ENCODE data around the gene ZFP62. TPM values are rescaled to one million over a fixed set of nuclear protein-coding genes. Genes with fewer than 3 reads are reported as not detected.

Gene ZFP62
- total RNA-seq, 4 donors from 2014 or later, result 17.7 to 22.8 (median 20.5) TPM

- 0% methylated on average over 18 of the region's 18 CpGs for WGBS
- H3K9me3 ChIP-seq, result no peaks in the 10 kb centered on the region
- peak; percentile 72 for DNase-seq (ENCODE audit: extremely low spot score)
- peaks cover 10 to 19% (median 14%) of the 10 kb centered on the region in 4 donors for H3K4me1 ChIP-seq
- TF ChIP-seq POLR2AphosphoS5 (IDR thresholded peaks at IDR 0.05), result no peak
- no peak for TF ChIP-seq CTCF (IDR thresholded peaks at IDR 0.05)
- no peak for TF ChIP-seq EP300 (IDR thresholded peaks at IDR 0.05)
- no peak for TF ChIP-seq POLR2A (IDR thresholded peaks at IDR 0.05; ENCODE audit: low read depth)
- intact Hi-C loops (cut with DNase I), result loop anchor here (2.0 to 5.0 kb wide), 2 partner anchors 78 to 192 kb away; no protein-coding TSS in a partner anchor
- H3K27ac ChIP-seq (replicated peaks in 1 of 4), result peak overlapping the region; percentile 85 to 91 (median 88)
- no peaks in the 10 kb centered on the region for H3K27me3 ChIP-seq
- peaks cover 0 to 8% (median 8%) of the 10 kb centered on the region in 4 donors for H3K36me3 ChIP-seq
- H3K4me3 ChIP-seq, result peak overlapping the region; percentile 72 to 98 (median 82)
Observed at GRCh38 chr5:180860273-180860886, 696 bp downstream of the ZFP62 start.

- intact Hi-C loops (cut with DNase I), result no loop called here
- WGBS, result 99% methylated on average over 6 of the region's 6 CpGs
- DNase-seq (ENCODE audit: extremely low spot score), result no peak
- H3K27me3 ChIP-seq, result no peaks in the 10 kb centered on the region
- H3K4me1 ChIP-seq, result peaks cover 13 to 19% (median 15%) of the 10 kb centered on the region in 4 donors
- H3K36me3 ChIP-seq, result peaks cover 0 to 26% (median 12%) of the 10 kb centered on the region in 4 donors
- no peak overlapping the region for H3K27ac ChIP-seq (replicated peaks in 1 of 4)
- TF ChIP-seq CTCF (IDR thresholded peaks at IDR 0.05) (no peak), POLR2A (IDR thresholded peaks at IDR 0.05; ENCODE audit: low read depth) (no peak), EP300 (IDR thresholded peaks at IDR 0.05) (no peak), POLR2AphosphoS5 (IDR thresholded peaks at IDR 0.05) (no peak)
- H3K4me3 ChIP-seq, result no peak overlapping the region
- H3K9me3 ChIP-seq, result no peaks in the 10 kb centered on the region
Observed at GRCh38 chr5:180858586-180858985, 2.5 kb downstream of the ZFP62 start.

- H3K36me3 ChIP-seq, result peaks cover 23 to 56% (median 42%) of the 10 kb centered on the region in 4 donors
- no peaks in the 10 kb centered on the region for H3K27me3 ChIP-seq
- H3K4me1 ChIP-seq, result peaks cover 0 to 9% (median 0%) of the 10 kb centered on the region in 4 donors
- no peak overlapping the region for H3K4me3 ChIP-seq
- WGBS, result 97% methylated on average over 1 of the region's 1 CpG
- no peak for TF ChIP-seq CTCF (IDR thresholded peaks at IDR 0.05)
- TF ChIP-seq EP300 (IDR thresholded peaks at IDR 0.05), result no peak
- no peak for TF ChIP-seq POLR2AphosphoS5 (IDR thresholded peaks at IDR 0.05)
- TF ChIP-seq POLR2A (IDR thresholded peaks at IDR 0.05; ENCODE audit: low read depth), result no peak
- H3K9me3 ChIP-seq, result peaks cover 0 to 4% (median 0%) of the 10 kb centered on the region in 4 donors
- intact Hi-C loops (cut with DNase I), result no loop called here
- DNase-seq (ENCODE audit: extremely low spot score), result no peak
- H3K27ac ChIP-seq (replicated peaks in 1 of 4), result no peak overlapping the region
Observed at GRCh38 chr5:180853848-180854176, 7.3 kb downstream of the ZFP62 start.

- no peaks in the 10 kb centered on the region for H3K27me3 ChIP-seq
- DNase-seq (ENCODE audit: extremely low spot score), result no peak
- no peak overlapping the region for H3K4me3 ChIP-seq
- no peak overlapping the region for H3K27ac ChIP-seq (replicated peaks in 1 of 4)
- H3K4me1 ChIP-seq, result peaks cover 0 to 9% (median 0%) of the 10 kb centered on the region in 4 donors
- H3K9me3 ChIP-seq, result peaks cover 0 to 4% (median 0%) of the 10 kb centered on the region in 4 donors
- H3K36me3 ChIP-seq, result peaks cover 23 to 61% (median 45%) of the 10 kb centered on the region in 4 donors
- intact Hi-C loops (cut with DNase I), result no loop called here
- WGBS, result 81% methylated on average over 13 of the region's 13 CpGs
- TF ChIP-seq POLR2AphosphoS5 (IDR thresholded peaks at IDR 0.05), result no peak
Observed at GRCh38 chr5:180853121-180853847, 7.8 kb downstream of the ZFP62 start.

GRCh38 chr5:180852495-180852894 lies 8.6 kb downstream of the ZFP62 start:
- DNase-seq (ENCODE audit: extremely low spot score), result no peak
- intact Hi-C loops (cut with DNase I), result no loop called here

More at GRCh38 chr5:180852495-180852894, 8.6 kb downstream of the ZFP62 start:
- Histone ChIP-seq H3K4me3 (no peak overlapping the region), H3K27ac (replicated peaks in 1 of 4) (no peak overlapping the region), H3K4me1 (peaks cover 0 to 9% (median 0%) of the 10 kb centered on the region in 4 donors), H3K27me3 (no peaks in the 10 kb centered on the region), H3K36me3 (peaks cover 23 to 68% (median 45%) of the 10 kb centered on the region in 4 donors), H3K9me3 (peaks cover 0 to 4% (median 0%) of the 10 kb centered on the region in 4 donors)
- no peak for TF ChIP-seq EP300 (IDR thresholded peaks at IDR 0.05)
- no peak for TF ChIP-seq POLR2A (IDR thresholded peaks at IDR 0.05; ENCODE audit: low read depth)
- TF ChIP-seq POLR2AphosphoS5 (IDR thresholded peaks at IDR 0.05), result no peak
- no peak for TF ChIP-seq CTCF (IDR thresholded peaks at IDR 0.05)
- WGBS, result 91% methylated on average over 4 of the region's 4 CpGs
